Measurements from ENCODE around the gene ATN1. TPM values are rescaled to one million over a fixed set of nuclear protein-coding genes. Genes with fewer than 3 reads are reported as not detected.
A peak's percentile ranks its signal among the peaks of the same experiment; 100 is the strongest.

ATN1 gene
- total RNA-seq, 2 experiments from 2014 or later = 27.3 to 27.6 TPM

GRCh38 chr12:6935371-6936193 lies 7.8 kb downstream of the ATN1 start:
- Mint-ChIP-seq H3K4me1 (peaks cover 67% of the 10 kb centered on the region), H3K36me3 (ENCODE audit: low read depth) (peaks cover 31% of the 10 kb centered on the region), H3K27me3 (no peaks in the 10 kb centered on the region), H3K27ac (peak overlapping the region; percentile 97), H3K9me3 (no peaks in the 10 kb centered on the region), H3K4me3 (peak overlapping the region; percentile 81)
- ChIA-PET CTCF (interaction anchor here (1.1 to 17.8 kb wide), 6 partner anchors 9 to 209 kb away, joined by 4 to 388 read pairs (median 4); partner anchors contain the start of genes LPCAT3 and SPSB2), POLR2A (no interaction called here)
- DNase-seq = no peak

- Mint-ChIP-seq H3K4me1 (peaks cover 63% of the 10 kb centered on the region), H3K36me3 (ENCODE audit: low read depth) (peaks cover 31% of the 10 kb centered on the region), H3K27me3 (no peaks in the 10 kb centered on the region), H3K4me3 (peak overlapping the region; percentile 81), H3K9me3 (no peaks in the 10 kb centered on the region), H3K27ac (peak overlapping the region; percentile 97)
- ChIA-PET CTCF (interaction anchor here (1.3 to 17.8 kb wide), 4 partner anchors 8 to 63 kb away, joined by 4 to 388 read pairs (median 11); partner anchors contain the start of gene SPSB2), POLR2A (no interaction called here)
- no peak for DNase-seq
Measured at GRCh38 chr12:6936194-6936635, 8.5 kb downstream of the ATN1 start.

GRCh38 chr12:6936636-6937480 lies 9.1 kb downstream of the ATN1 start:
- Mint-ChIP-seq H3K9me3 (no peaks in the 10 kb centered on the region), H3K4me3 (peak overlapping the region; percentile 81), H3K4me1 (peaks cover 60% of the 10 kb centered on the region), H3K27ac (peak overlapping the region; percentile 97), H3K36me3 (ENCODE audit: low read depth) (peaks cover 31% of the 10 kb centered on the region), H3K27me3 (no peaks in the 10 kb centered on the region)
- peak; percentile 72 for DNase-seq
- ChIA-PET POLR2A (interaction anchor here (1.1 kb wide), 1 partner anchor 64 kb away, joined by 4 read pairs; the partner anchor contains the start of gene SPSB2), CTCF (interaction anchor here (0.8 to 17.8 kb wide), 16 partner anchors 8 to 184 kb away, joined by 3 to 388 read pairs (median 8); partner anchors contain the start of genes ATN1, CDCA3, MLF2 and PTPN6)

GRCh38 chr12:6937481-6938352 lies 10.0 kb downstream of the ATN1 start:
- peak; percentile 95 for DNase-seq
- Mint-ChIP-seq H3K4me3 (peak overlapping the region; percentile 81), H3K4me1 (peaks cover 59% of the 10 kb centered on the region), H3K36me3 (ENCODE audit: low read depth) (peaks cover 32% of the 10 kb centered on the region), H3K27ac (peak overlapping the region; percentile 97), H3K27me3 (no peaks in the 10 kb centered on the region), H3K9me3 (no peaks in the 10 kb centered on the region)
- ChIA-PET CTCF (interaction anchor here (0.6 to 17.8 kb wide), 32 partner anchors 9 to 602 kb away, joined by 3 to 388 read pairs (median 4); partner anchors contain the start of genes ATN1, C1RL, CDCA3 and LPCAT3), POLR2A (interaction anchor here (0.8 to 1.1 kb wide), 3 partner anchors 14 to 65 kb away, joined by 3 to 4 read pairs (median 3); partner anchors contain the start of gene SPSB2)

- peaks cover 59% of the 10 kb centered on the region for H3K4me1 Mint-ChIP-seq
- H3K27me3 Mint-ChIP-seq = no peaks in the 10 kb centered on the region
- H3K36me3 Mint-ChIP-seq (ENCODE audit: low read depth) = peaks cover 26% of the 10 kb centered on the region
- POLR2A ChIA-PET = interaction anchor here (0.8 to 1.1 kb wide), 3 partner anchors 13 to 66 kb away, joined by 3 to 4 read pairs (median 3); partner anchors contain the start of gene SPSB2
- CTCF ChIA-PET = interaction anchor here (0.9 to 17.8 kb wide), 25 partner anchors 9 to 194 kb away, joined by 3 to 388 read pairs (median 5); partner anchors contain the start of genes ATN1, C1RL, CDCA3 and LPCAT3
- peak overlapping the region; percentile 97 for H3K27ac Mint-ChIP-seq
- peak overlapping the region; percentile 81 for H3K4me3 Mint-ChIP-seq
- no peak for DNase-seq
- no peaks in the 10 kb centered on the region for H3K9me3 Mint-ChIP-seq
Measured at GRCh38 chr12:6938353-6939190, 10.8 kb downstream of the ATN1 start.

GRCh38 chr12:6939191-6939540 lies 11.4 kb downstream of the ATN1 start:
- H3K4me3 Mint-ChIP-seq = no peak overlapping the region
- ChIA-PET POLR2A (no interaction called here), CTCF (interaction anchor here (0.9 to 17.8 kb wide), 13 partner anchors 10 to 186 kb away, joined by 3 to 388 read pairs (median 7); partner anchors contain the start of genes LPCAT3, MLF2 and SPSB2)
- H3K9me3 Mint-ChIP-seq = no peaks in the 10 kb centered on the region
- peaks cover 58% of the 10 kb centered on the region for H3K4me1 Mint-ChIP-seq
- peak overlapping the region; percentile 79 for H3K27ac Mint-ChIP-seq
- peaks cover 22% of the 10 kb centered on the region for H3K36me3 Mint-ChIP-seq (ENCODE audit: low read depth)
- no peaks in the 10 kb centered on the region for H3K27me3 Mint-ChIP-seq
- no peak for DNase-seq

GRCh38 chr12:6941267-6941666 lies 13.5 kb downstream of the ATN1 start:
- H3K9me3 Mint-ChIP-seq = no peaks in the 10 kb centered on the region
- peaks cover 10% of the 10 kb centered on the region for H3K36me3 Mint-ChIP-seq (ENCODE audit: low read depth)
- CTCF ChIA-PET = interaction anchor here (1.4 to 17.8 kb wide), 6 partner anchors 16 to 168 kb away, joined by 4 to 388 read pairs (median 6); partner anchors contain the start of genes C1RL, ENO2 and SPSB2
- POLR2A ChIA-PET = no interaction called here
- no peak overlapping the region for H3K4me3 Mint-ChIP-seq
- peak overlapping the region; percentile 38 for H3K27ac Mint-ChIP-seq
- H3K27me3 Mint-ChIP-seq = no peaks in the 10 kb centered on the region
- DNase-seq = no peak
- peaks cover 56% of the 10 kb centered on the region for H3K4me1 Mint-ChIP-seq

GRCh38 chr12:6941782-6942181 lies 14.0 kb downstream of the ATN1 start:
- POLR2A ChIA-PET = no interaction called here
- Mint-ChIP-seq H3K36me3 (ENCODE audit: low read depth) (peaks cover 6% of the 10 kb centered on the region), H3K4me1 (peaks cover 55% of the 10 kb centered on the region)

GRCh38 chr12:6942331-6942665 lies 14.5 kb downstream of the ATN1 start:
- H3K27me3 Mint-ChIP-seq = no peaks in the 10 kb centered on the region
- no peaks in the 10 kb centered on the region for H3K9me3 Mint-ChIP-seq
- H3K27ac Mint-ChIP-seq = peak overlapping the region; percentile 96
- CTCF ChIA-PET = interaction anchor here (5.3 to 17.8 kb wide), 2 partner anchors 17 to 18 kb away, joined by 49 to 388 read pairs; no protein-coding TSS in a partner anchor
- POLR2A ChIA-PET = no interaction called here
- H3K36me3 Mint-ChIP-seq (ENCODE audit: low read depth) = peaks cover 3% of the 10 kb centered on the region
- DNase-seq = no peak
- peaks cover 57% of the 10 kb centered on the region for H3K4me1 Mint-ChIP-seq
- no peak overlapping the region for H3K4me3 Mint-ChIP-seq

More at GRCh38 chr12:6941782-6942181, 14.0 kb downstream of the ATN1 start:
- H3K27me3 Mint-ChIP-seq = no peaks in the 10 kb centered on the region
- H3K4me3 Mint-ChIP-seq = no peak overlapping the region
- no peaks in the 10 kb centered on the region for H3K9me3 Mint-ChIP-seq
- CTCF ChIA-PET = interaction anchor here (1.4 to 17.8 kb wide), 5 partner anchors 16 to 69 kb away, joined by 4 to 388 read pairs (median 6); partner anchors contain the start of genes ENO2 and SPSB2
- no peak for DNase-seq
- H3K27ac Mint-ChIP-seq = no peak overlapping the region

GRCh38 chr12:6943389-6943721 lies 15.6 kb downstream of the ATN1 start:
- peak; percentile 91 for DNase-seq

More at GRCh38 chr12:6943389-6943721, 15.6 kb downstream of the ATN1 start:
- Mint-ChIP-seq H3K27ac (peak overlapping the region; percentile 96), H3K4me3 (peak overlapping the region; percentile 97), H3K36me3 (ENCODE audit: low read depth) (peaks cover 5% of the 10 kb centered on the region), H3K27me3 (no peaks in the 10 kb centered on the region), H3K9me3 (no peaks in the 10 kb centered on the region), H3K4me1 (peaks cover 64% of the 10 kb centered on the region)
- CTCF ChIA-PET = interaction anchor here (0.6 to 17.8 kb wide), 16 partner anchors 9 to 169 kb away, joined by 3 to 388 read pairs (median 7); partner anchors contain the start of genes C1RL and SPSB2
- POLR2A ChIA-PET = interaction anchor here (0.6 to 4.5 kb wide), 16 partner anchors 9 to 169 kb away, joined by 3 to 36 read pairs (median 6); partner anchors contain the start of genes C1RL, SPSB2, TPI1 and USP5
